SU-DHL-6 (cell line): ENCODE results near the gene GRID2.
"Not testable (repeated sequence)": the region's sequence is repeated elsewhere in the genome, so short reads cannot be mapped to it uniquely, and the experiment has no call there.

Experiments
- CTCF ChIP-seq: fragments of 200-600 bp; sonication (generic); IDR thresholded peaks from one replicate; pipeline ENCODE4 v1.5.1; 2017; ENCODE audit warnings: antibody characterized with exemption, mild to moderate bottlenecking, low read length, moderate library complexity; ENCODE audit not compliant: insufficient read depth, poor library complexity, severe bottlenecking
- EZH2phosphoT487 ChIP-seq: fragments of 200-600 bp; sonication (generic), shearing (Covaris generic); conservative IDR thresholded peaks from 2 replicates; pipeline ENCODE4 v1.6.1; 2018; ENCODE audit warnings: mild to moderate bottlenecking, antibody characterized with exemption, low read length, moderate library complexity, mixed read lengths

GRCh38 chr4:92271551-92271950, 32.2 kb upstream of the GRID2 start:
- TF ChIP-seq CTCF, EZH2phosphoT487: not testable (repeated sequence)
